Parathyroid adenoma (tissue), 2 donors: ENCODE measurements around the gene CACNB2.

Experiments used
- H2AFZ ChIP-seq: fragments of 300-600 bp; sonication (generic); one replicate; pipeline ENCODE4 v1.7.0; 2017; ENCODE audit warnings: antibody characterized with exemption, mild to moderate bottlenecking
- H3K27ac ChIP-seq: fragments of 300-600 bp; sonication (generic); one replicate; pipeline ENCODE4 v1.7.0; 2017
- H3K27me3 ChIP-seq: fragments of 300-600 bp; sonication (generic); one replicate; pipeline ENCODE4 v1.7.0; 2017; ENCODE audit warnings: low read length; ENCODE audit not compliant: control insufficient read depth, insufficient read depth
- H3K36me3 ChIP-seq: fragments of 300-600 bp; sonication (generic); one replicate; pipeline ENCODE4 v1.7.0; 2017; ENCODE audit warnings: low read length; ENCODE audit not compliant: control insufficient read depth, insufficient read depth
- H3K4me1 ChIP-seq: fragments of 300-600 bp; sonication (generic); one replicate; pipeline ENCODE4 v1.7.0; 2017; ENCODE audit warnings: control low read depth
- H3K4me2 ChIP-seq: fragments of 300-600 bp; sonication (generic); one replicate; pipeline ENCODE4 v1.7.0; 2017; ENCODE audit warnings: low read length
- H3K4me3 ChIP-seq: fragments of 300-600 bp; sonication (generic); one replicate; pipeline ENCODE4 v1.7.0; 2017; ENCODE audit warnings: low read depth, low read length
- H3K79me2 ChIP-seq: fragments of 300-600 bp; sonication (generic); one replicate; pipeline ENCODE4 v1.7.0; 2017; ENCODE audit warnings: control low read depth
- H3K9ac ChIP-seq: fragments of 300-600 bp; sonication (generic); one replicate; pipeline ENCODE4 v1.7.0; 2017; ENCODE audit warnings: mild to moderate bottlenecking
- H3K9me3 ChIP-seq: fragments of 300-600 bp; sonication (generic); one replicate; pipeline ENCODE4 v1.7.0; 2017; ENCODE audit warnings: low read length; ENCODE audit not compliant: control insufficient read depth
- TF ChIP-seq, protein P1 (sequence below): fragments of 300-600 bp; sonication (generic); IDR thresholded peaks from one replicate; pipeline ENCODE4 v1.7.0; 2017; ENCODE audit warnings: antibody characterized with exemption, mild to moderate bottlenecking
- donor health status: primary hyperparathyroidism.

Gene CACNB2

DNA sequence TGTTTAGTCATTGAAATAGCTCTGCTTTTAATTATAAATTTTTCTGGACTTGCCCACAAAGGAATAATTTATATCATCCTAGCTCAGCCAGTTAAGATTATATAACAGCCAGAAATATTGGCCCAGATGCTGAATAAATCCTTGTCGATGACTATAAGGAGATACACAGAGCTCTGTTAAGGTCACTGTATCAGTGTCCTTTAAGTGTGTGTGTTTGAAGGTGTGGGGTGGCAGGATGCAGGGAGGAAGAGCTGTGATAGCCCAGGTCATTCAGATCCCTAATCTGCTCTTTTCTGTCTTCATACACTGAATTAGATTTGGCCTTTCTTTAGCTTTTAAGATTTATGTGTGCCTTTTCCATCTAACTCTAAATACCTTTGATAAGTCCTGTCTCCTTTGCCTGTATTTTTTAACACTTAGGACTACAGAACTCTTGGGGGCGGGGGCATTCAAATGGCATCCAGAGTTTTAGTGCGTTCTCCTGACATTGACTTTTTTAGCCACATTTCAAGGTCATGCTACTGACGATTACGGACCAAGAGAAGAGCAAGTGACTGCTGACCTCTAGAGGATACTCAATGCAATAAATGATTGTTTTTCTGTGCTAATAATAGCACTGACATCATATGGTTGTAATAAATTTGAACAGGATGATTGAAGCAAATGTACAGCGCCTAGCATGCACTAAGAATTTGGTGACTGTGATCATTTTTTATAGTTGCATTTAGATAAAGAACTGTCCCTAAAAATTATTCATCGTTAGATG lies 172.3 kb downstream of the CACNB2 start:
- Histone ChIP-seq H3K9me3 (no peaks in the 10 kb centered on the region), H3K27ac (no peak overlapping the region), H3K79me2 (no peaks in the 10 kb centered on the region), H3K4me3 (no peak overlapping the region), H2AFZ (peak overlapping the region; percentile 5), H3K27me3 (no peaks in the 10 kb centered on the region), H3K9ac (no peak overlapping the region), H3K4me1 (no peaks in the 10 kb centered on the region), H3K36me3 (no peaks in the 10 kb centered on the region), H3K4me2 (no peak overlapping the region)
- TF ChIP-seq, protein P1, sequence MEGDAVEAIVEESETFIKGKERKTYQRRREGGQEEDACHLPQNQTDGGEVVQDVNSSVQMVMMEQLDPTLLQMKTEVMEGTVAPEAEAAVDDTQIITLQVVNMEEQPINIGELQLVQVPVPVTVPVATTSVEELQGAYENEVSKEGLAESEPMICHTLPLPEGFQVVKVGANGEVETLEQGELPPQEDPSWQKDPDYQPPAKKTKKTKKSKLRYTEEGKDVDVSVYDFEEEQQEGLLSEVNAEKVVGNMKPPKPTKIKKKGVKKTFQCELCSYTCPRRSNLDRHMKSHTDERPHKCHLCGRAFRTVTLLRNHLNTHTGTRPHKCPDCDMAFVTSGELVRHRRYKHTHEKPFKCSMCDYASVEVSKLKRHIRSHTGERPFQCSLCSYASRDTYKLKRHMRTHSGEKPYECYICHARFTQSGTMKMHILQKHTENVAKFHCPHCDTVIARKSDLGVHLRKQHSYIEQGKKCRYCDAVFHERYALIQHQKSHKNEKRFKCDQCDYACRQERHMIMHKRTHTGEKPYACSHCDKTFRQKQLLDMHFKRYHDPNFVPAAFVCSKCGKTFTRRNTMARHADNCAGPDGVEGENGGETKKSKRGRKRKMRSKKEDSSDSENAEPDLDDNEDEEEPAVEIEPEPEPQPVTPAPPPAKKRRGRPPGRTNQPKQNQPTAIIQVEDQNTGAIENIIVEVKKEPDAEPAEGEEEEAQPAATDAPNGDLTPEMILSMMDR, result peak; percentile 38

DNA sequence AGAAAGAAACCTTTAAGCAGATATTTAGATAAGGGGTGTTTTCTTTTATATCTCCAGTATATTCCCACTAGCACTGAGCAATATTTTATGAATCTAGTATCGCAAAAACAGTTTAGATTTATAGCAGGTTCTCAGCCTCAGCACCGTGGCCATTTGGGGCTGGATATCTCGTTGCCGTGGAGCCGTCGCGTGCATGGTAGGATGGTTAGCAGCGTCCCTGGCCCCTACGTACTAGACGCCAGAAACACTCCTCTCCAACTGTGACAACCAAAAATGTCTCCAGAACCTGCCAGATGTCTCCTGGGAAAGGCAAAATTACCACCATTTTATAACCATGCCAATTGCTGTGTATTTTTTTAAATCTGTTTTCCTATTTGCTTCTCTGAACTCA lies 172.9 kb downstream of the CACNB2 start:
- no peaks in the 10 kb centered on the region for H3K9me3 ChIP-seq
- H2AFZ ChIP-seq, result no peak overlapping the region
- peak overlapping the region; percentile 9 for H3K27ac ChIP-seq
- H3K4me1 ChIP-seq, result no peaks in the 10 kb centered on the region
- no peak overlapping the region for H3K4me2 ChIP-seq
- no peaks in the 10 kb centered on the region for H3K27me3 ChIP-seq
- H3K79me2 ChIP-seq, result no peaks in the 10 kb centered on the region
- no peaks in the 10 kb centered on the region for H3K36me3 ChIP-seq
- H3K9ac ChIP-seq, result no peak overlapping the region
- no peak overlapping the region for H3K4me3 ChIP-seq
- TF ChIP-seq, protein P1, result no peak

DNA sequence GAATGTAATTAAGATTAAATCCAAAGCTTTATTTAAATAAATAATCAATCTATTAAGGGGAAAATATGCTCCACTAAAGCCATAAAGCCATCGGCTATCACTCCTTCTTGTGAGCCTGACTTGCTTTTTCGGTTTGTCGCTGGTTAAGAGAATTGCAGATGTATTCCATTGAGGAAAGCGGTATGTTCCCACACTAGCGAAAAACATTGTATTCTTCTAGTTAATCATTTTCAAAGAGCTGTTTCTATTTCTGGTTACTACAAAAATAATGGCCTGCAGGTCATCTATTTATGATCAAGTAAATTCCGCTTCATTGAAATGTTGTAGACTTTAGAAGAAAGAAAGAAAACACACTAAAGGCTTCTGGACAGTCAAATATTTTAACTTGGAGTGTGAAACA lies 173.4 kb downstream of the CACNB2 start:
- Histone ChIP-seq H3K4me3 (no peak overlapping the region), H3K27me3 (no peaks in the 10 kb centered on the region), H3K4me2 (no peak overlapping the region), H3K4me1 (no peaks in the 10 kb centered on the region), H3K36me3 (no peaks in the 10 kb centered on the region), H3K27ac (no peak overlapping the region), H3K79me2 (no peaks in the 10 kb centered on the region), H3K9me3 (no peaks in the 10 kb centered on the region), H2AFZ (no peak overlapping the region), H3K9ac (no peak overlapping the region)
- TF ChIP-seq, protein P1, result no peak

GRCh38 chr10:18319628-18320027 lies 179.4 kb downstream of the CACNB2 start:
- Histone ChIP-seq H3K9me3 (no peaks in the 10 kb centered on the region), H3K79me2 (no peaks in the 10 kb centered on the region), H3K4me2 (no peak overlapping the region), H2AFZ (no peak overlapping the region), H3K27ac (no peak overlapping the region), H3K4me1 (no peaks in the 10 kb centered on the region), H3K9ac (no peak overlapping the region), H3K4me3 (no peak overlapping the region), H3K27me3 (no peaks in the 10 kb centered on the region), H3K36me3 (no peaks in the 10 kb centered on the region)
- TF ChIP-seq, protein P1, result no peak

DNA sequence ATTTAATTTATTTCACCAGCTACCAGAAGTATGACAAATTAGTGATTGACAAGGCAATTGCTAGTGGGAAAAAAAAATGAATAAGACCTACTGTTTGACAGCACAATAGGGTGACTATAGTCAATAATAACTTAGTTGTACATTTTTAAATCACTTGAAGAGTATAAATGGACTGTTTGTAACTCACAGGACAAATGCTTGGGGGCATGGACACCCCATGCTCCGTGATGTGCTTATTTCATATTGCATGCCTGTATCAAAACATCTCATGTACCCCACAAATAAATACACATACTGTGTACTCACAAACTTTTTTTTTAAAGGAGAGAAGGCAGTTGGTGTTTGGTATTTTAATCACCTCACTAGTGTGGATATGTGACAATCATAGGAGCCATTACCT lies 181.1 kb downstream of the CACNB2 start:
- Histone ChIP-seq H3K9ac (no peak overlapping the region), H2AFZ (no peak overlapping the region), H3K4me2 (no peak overlapping the region), H3K27me3 (no peaks in the 10 kb centered on the region), H3K79me2 (no peaks in the 10 kb centered on the region), H3K9me3 (no peaks in the 10 kb centered on the region), H3K4me3 (no peak overlapping the region), H3K4me1 (no peaks in the 10 kb centered on the region), H3K36me3 (no peaks in the 10 kb centered on the region), H3K27ac (no peak overlapping the region)
- TF ChIP-seq, protein P1, result no peak
